HEK293 (cell line): ENCODE measurements around the gene KLHL29.

Source experiments
- CTCF ChIA-PET: fragments of 350-600 bp; formaldehyde crosslinking; extraction: SDS; loops from one replicate; lab custom pipeline; 2021; ENCODE audit warnings: antibody characterized with exemption; lab: Yijun Ruan, JAX
- POLR2A ChIA-PET: fragments of 300-600 bp; formaldehyde crosslinking; extraction: SDS; loops from one replicate; lab custom pipeline; 2020; ENCODE audit warnings: antibody characterized with exemption, inconsistent platforms; lab: Yijun Ruan, JAX
- H3K27ac ChIP-seq: fragments of 200-500 bp; sonication (Bioruptor generic); 2 replicates; pipeline ENCODE4 v1.5.1; 2014; ENCODE audit warnings: low read depth, low read length, control low read depth, inconsistent platforms; ENCODE audit errors: extremely low read depth
- H3K36me3 ChIP-seq, 2 experiments: fragments of 200-500 bp in 1 of 2; sonication (Bioruptor generic) in 1 of 2; 1 replicate in 1 of 2; 2 replicates in 1 of 2; pipeline ENCODE4 v1.5.1; 2014 to 2017; ENCODE audit warnings: inconsistent platforms in 2 of 2, low read length in 2 of 2; ENCODE audit not compliant: control insufficient read depth in 2 of 2, insufficient read depth in 1 of 2
- H3K4me1 ChIP-seq: fragments of 200-500 bp; sonication (Bioruptor generic); 2 replicates; pipeline ENCODE4 v1.5.1; 2014; ENCODE audit warnings: mild to moderate bottlenecking, low read length, inconsistent platforms; ENCODE audit not compliant: control insufficient read depth, insufficient read depth
- H3K4me3 ChIP-seq: 2 replicates; pipeline ENCODE4 v1.5.1; 2011; ENCODE audit warnings: low read depth, mild to moderate bottlenecking, control low read depth, low read length, moderate library complexity
- H3K9me3 ChIP-seq: fragments of 200-500 bp; sonication (Bioruptor generic); 2 replicates; pipeline ENCODE4 v1.5.1; 2014; ENCODE audit warnings: low read depth, low read length, inconsistent platforms; ENCODE audit not compliant: control insufficient read depth, insufficient read depth
- BCL11B ChIP-seq: fragments of 450-650 bp; formaldehyde crosslinking; IDR thresholded peaks from 2 replicates; pipeline ENCODE4 v1.5.1; 2016; ENCODE audit warnings: low read depth, missing biosample characterization, missing genetic modification characterization
- GLIS2 ChIP-seq: fragments of 450-650 bp; formaldehyde crosslinking; IDR thresholded peaks from 2 replicates; pipeline ENCODE4 v1.5.1; 2016; ENCODE audit warnings: missing biosample characterization, missing genetic modification characterization
- HOXA7 ChIP-seq: sonication (generic); formaldehyde crosslinking; IDR thresholded peaks from 2 replicates; pipeline ENCODE4 v1.8.1; 2022; ENCODE audit warnings: missing genetic modification reagents, borderline replicate concordance
- ZBTB17 ChIP-seq: fragments of 450-650 bp; formaldehyde crosslinking; IDR thresholded peaks from 2 replicates; pipeline ENCODE4 v1.5.1; 2016; ENCODE audit warnings: missing biosample characterization, missing genetic modification characterization
- ZBTB7A ChIP-seq: fragments of 450-650 bp; formaldehyde crosslinking; IDR thresholded peaks from 2 replicates; pipeline ENCODE4 v1.5.1; 2016; ENCODE audit warnings: low read depth, missing biosample characterization, missing genetic modification characterization
- ZFHX2 ChIP-seq: fragments of 450-650 bp; formaldehyde crosslinking; conservative IDR thresholded peaks from 2 replicates; pipeline ENCODE4 v1.5.1; 2016; ENCODE audit warnings: missing biosample characterization, missing genetic modification characterization
- ZFP41 ChIP-seq: fragments of 450-650 bp; formaldehyde crosslinking; IDR thresholded peaks from 2 replicates; pipeline ENCODE4 v1.5.1; 2016; ENCODE audit warnings: missing biosample characterization, missing genetic modification characterization, borderline replicate concordance
- ZIC2 ChIP-seq: fragments of 450-650 bp; formaldehyde crosslinking; IDR thresholded peaks from 2 replicates; pipeline ENCODE4 v1.5.1; 2016; ENCODE audit warnings: missing biosample characterization, missing genetic modification characterization
- ZNF114 ChIP-seq: fragments of 450-650 bp; formaldehyde crosslinking; IDR thresholded peaks from 2 replicates; pipeline ENCODE4 v1.5.0; 2017; ENCODE audit warnings: missing biosample characterization, missing genetic modification characterization
- ZNF133 ChIP-seq: fragments of 450-650 bp; formaldehyde crosslinking; IDR thresholded peaks from 2 replicates; pipeline ENCODE4 v1.5.1; 2016; ENCODE audit warnings: missing biosample characterization, missing genetic modification characterization
- ZNF16 ChIP-seq: fragments of 450-650 bp; formaldehyde crosslinking; IDR thresholded peaks from 2 replicates; pipeline ENCODE4 v1.5.1; 2016; ENCODE audit warnings: low read depth, missing biosample characterization, missing genetic modification characterization
- ZNF335 ChIP-seq: fragments of 450-650 bp; formaldehyde crosslinking; conservative IDR thresholded peaks from 2 replicates; pipeline ENCODE4 v1.5.1; 2016; ENCODE audit warnings: missing biosample characterization, missing genetic modification characterization
- ZNF37A ChIP-seq: fragments of 450-650 bp; IDR thresholded peaks from 2 replicates; pipeline ENCODE4 v1.5.1; 2018; ENCODE audit warnings: missing biosample characterization, missing genetic modification characterization
- ZNF510 ChIP-seq: fragments of 450-650 bp; formaldehyde crosslinking; IDR thresholded peaks from 2 replicates; pipeline ENCODE4 v1.5.1; 2018; ENCODE audit warnings: mild to moderate bottlenecking, missing genetic modification characterization, missing biosample characterization; ENCODE audit not compliant: insufficient replicate concordance
- ZNF530 ChIP-seq: fragments of 450-650 bp; formaldehyde crosslinking; IDR thresholded peaks from 2 replicates; pipeline ENCODE4 v1.5.1; 2016; ENCODE audit warnings: low read depth, missing biosample characterization, missing genetic modification characterization
- ZNF558 ChIP-seq: fragments of 450-650 bp; formaldehyde crosslinking; IDR thresholded peaks from 2 replicates; pipeline ENCODE4 v1.5.1; 2016; ENCODE audit warnings: missing biosample characterization, missing genetic modification characterization
- ZNF660 ChIP-seq: fragments of 450-650 bp; IDR thresholded peaks from 2 replicates; pipeline ENCODE4 v1.5.1; 2018; ENCODE audit warnings: missing biosample characterization, mild to moderate bottlenecking, missing genetic modification characterization
- ZSCAN23 ChIP-seq: fragments of 450-650 bp; formaldehyde crosslinking; IDR thresholded peaks from 2 replicates; pipeline ENCODE4 v1.5.1; 2016; ENCODE audit warnings: missing biosample characterization, missing genetic modification characterization
- TF ChIP-seq, protein P1 (sequence below): fragments of 450-650 bp; IDR thresholded peaks from 2 replicates; pipeline ENCODE4 v1.5.1; 2018; ENCODE audit warnings: missing biosample characterization, missing genetic modification characterization
- TF ChIP-seq, protein P2 (sequence below): sonication (generic); formaldehyde crosslinking; IDR thresholded peaks from 2 replicates; pipeline ENCODE4 v1.8.1; 2022; ENCODE audit warnings: mild to moderate bottlenecking, moderate library complexity, missing genetic modification reagents
- TF ChIP-seq, protein P3 (sequence below): fragments of 450-650 bp; formaldehyde crosslinking; IDR thresholded peaks from 2 replicates; pipeline ENCODE4 v1.5.0; 2017; ENCODE audit warnings: missing biosample characterization, missing genetic modification characterization, borderline replicate concordance

The KLHL29 gene

DNA sequence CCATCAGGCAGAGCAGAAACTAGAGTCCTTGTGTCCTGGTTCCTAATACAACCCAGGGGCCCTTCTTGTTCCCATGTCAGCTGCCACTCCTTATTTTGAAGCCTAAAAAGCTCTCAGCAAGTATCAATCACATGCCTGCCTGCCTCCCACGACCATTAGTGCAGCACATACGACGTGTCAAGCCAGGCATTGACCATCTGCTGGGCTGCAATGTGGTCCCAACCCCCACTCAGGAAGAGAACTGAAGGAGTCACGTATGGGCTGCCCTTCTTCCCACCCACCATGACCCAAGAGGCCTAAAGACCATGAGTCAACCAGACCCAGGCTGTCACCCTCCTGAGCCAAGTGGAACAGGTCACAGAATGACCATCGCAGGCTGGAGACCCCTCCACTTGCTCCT is 98.8 kb downstream of the KLHL29 start:
- CTCF ChIA-PET = no interaction called here
- H3K4me3 ChIP-seq = no peak overlapping the region
- POLR2A ChIA-PET = no interaction called here
- no peaks in the 10 kb centered on the region; the same call in 1 of the 2 replicates for H3K4me1 ChIP-seq
- no peak for TF ChIP-seq HOXA7
- TF ChIP-seq, protein P1, sequence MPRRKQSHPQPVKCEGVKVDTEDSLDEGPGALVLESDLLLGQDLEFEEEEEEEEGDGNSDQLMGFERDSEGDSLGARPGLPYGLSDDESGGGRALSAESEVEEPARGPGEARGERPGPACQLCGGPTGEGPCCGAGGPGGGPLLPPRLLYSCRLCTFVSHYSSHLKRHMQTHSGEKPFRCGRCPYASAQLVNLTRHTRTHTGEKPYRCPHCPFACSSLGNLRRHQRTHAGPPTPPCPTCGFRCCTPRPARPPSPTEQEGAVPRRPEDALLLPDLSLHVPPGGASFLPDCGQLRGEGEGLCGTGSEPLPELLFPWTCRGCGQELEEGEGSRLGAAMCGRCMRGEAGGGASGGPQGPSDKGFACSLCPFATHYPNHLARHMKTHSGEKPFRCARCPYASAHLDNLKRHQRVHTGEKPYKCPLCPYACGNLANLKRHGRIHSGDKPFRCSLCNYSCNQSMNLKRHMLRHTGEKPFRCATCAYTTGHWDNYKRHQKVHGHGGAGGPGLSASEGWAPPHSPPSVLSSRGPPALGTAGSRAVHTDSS = no peak
- no peak for TF ChIP-seq ZIC2 (tag by site-specific recombination)
- no peak for TF ChIP-seq ZNF510 (tag by site-specific recombination)
- TF ChIP-seq ZNF335 = no peak
- TF ChIP-seq ZFP41 (tag by site-specific recombination) = no peak
- no peak for TF ChIP-seq ZNF16 (tag by site-specific recombination)
- no peak for TF ChIP-seq GLIS2
- no peak for TF ChIP-seq ZNF37A (tag by site-specific recombination)
- TF ChIP-seq ZNF558 = no peak
- TF ChIP-seq ZBTB17 = no peak
- no peak for TF ChIP-seq ZSCAN23 (tag by site-specific recombination)
- TF ChIP-seq, protein P2, sequence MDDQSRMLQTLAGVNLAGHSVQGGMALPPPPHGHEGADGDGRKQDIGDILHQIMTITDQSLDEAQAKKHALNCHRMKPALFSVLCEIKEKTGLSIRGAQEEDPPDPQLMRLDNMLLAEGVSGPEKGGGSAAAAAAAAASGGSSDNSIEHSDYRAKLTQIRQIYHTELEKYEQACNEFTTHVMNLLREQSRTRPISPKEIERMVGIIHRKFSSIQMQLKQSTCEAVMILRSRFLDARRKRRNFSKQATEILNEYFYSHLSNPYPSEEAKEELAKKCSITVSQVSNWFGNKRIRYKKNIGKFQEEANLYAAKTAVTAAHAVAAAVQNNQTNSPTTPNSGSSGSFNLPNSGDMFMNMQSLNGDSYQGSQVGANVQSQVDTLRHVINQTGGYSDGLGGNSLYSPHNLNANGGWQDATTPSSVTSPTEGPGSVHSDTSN (CRISPR knock-in tag) = no peak
- TF ChIP-seq ZBTB7A (tag by site-specific recombination) = no peak
- TF ChIP-seq ZNF660 (tag by site-specific recombination) = no peak
- TF ChIP-seq, protein P3, sequence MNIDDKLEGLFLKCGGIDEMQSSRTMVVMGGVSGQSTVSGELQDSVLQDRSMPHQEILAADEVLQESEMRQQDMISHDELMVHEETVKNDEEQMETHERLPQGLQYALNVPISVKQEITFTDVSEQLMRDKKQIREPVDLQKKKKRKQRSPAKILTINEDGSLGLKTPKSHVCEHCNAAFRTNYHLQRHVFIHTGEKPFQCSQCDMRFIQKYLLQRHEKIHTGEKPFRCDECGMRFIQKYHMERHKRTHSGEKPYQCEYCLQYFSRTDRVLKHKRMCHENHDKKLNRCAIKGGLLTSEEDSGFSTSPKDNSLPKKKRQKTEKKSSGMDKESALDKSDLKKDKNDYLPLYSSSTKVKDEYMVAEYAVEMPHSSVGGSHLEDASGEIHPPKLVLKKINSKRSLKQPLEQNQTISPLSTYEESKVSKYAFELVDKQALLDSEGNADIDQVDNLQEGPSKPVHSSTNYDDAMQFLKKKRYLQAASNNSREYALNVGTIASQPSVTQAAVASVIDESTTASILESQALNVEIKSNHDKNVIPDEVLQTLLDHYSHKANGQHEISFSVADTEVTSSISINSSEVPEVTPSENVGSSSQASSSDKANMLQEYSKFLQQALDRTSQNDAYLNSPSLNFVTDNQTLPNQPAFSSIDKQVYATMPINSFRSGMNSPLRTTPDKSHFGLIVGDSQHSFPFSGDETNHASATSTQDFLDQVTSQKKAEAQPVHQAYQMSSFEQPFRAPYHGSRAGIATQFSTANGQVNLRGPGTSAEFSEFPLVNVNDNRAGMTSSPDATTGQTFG = no peak
- no peak for TF ChIP-seq BCL11B (tag by site-specific recombination)
- TF ChIP-seq ZNF114 (tag by site-specific recombination) = no peak
- no peaks in the 10 kb centered on the region for H3K36me3 ChIP-seq
- H3K27ac ChIP-seq = no peak overlapping the region
- no peaks in the 10 kb centered on the region for H3K9me3 ChIP-seq

DNA sequence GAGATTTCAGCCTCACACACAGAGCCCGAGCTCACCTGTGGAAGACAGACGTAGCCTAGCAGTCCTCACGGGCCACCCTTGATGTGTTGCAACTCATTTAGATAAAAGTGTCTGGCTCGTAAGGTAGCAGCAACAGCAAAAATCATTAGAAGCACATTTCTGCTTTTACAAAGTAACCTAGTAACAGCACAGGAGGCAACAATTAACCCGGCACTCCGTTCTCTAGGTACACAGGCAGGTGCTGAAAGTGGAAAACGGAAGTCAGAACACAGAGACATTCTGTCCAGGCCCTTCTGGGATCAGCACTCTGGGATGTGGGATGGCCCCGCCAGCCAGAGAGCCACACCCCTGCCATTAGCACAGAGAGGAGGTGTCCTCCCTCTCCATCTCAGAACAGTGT is 99.3 kb downstream of the KLHL29 start:
- H3K4me3 ChIP-seq = no peak overlapping the region
- no peaks in the 10 kb centered on the region for H3K36me3 ChIP-seq
- CTCF ChIA-PET = no interaction called here
- H3K4me1 ChIP-seq = no peaks in the 10 kb centered on the region; the same call in 1 of the 2 replicates
- H3K27ac ChIP-seq = no peak overlapping the region
- H3K9me3 ChIP-seq = no peaks in the 10 kb centered on the region
- no peak for TF ChIP-seq ZFHX2 (tag by site-specific recombination)
- TF ChIP-seq ZNF530 (tag by site-specific recombination) = no peak
- no peak for TF ChIP-seq ZNF133 (tag by site-specific recombination)
- POLR2A ChIA-PET = no interaction called here
